ENCODE measurements around the gene NOXO1. TPM values are rescaled to one million over a fixed set of nuclear protein-coding genes. Genes with fewer than 3 reads are reported as not detected.
A peak's percentile ranks its signal among the peaks of the same experiment; 100 is the strongest.

NOXO1 gene
- total RNA-seq, 1 donor from 2014 or later = 0.39 TPM

DNA sequence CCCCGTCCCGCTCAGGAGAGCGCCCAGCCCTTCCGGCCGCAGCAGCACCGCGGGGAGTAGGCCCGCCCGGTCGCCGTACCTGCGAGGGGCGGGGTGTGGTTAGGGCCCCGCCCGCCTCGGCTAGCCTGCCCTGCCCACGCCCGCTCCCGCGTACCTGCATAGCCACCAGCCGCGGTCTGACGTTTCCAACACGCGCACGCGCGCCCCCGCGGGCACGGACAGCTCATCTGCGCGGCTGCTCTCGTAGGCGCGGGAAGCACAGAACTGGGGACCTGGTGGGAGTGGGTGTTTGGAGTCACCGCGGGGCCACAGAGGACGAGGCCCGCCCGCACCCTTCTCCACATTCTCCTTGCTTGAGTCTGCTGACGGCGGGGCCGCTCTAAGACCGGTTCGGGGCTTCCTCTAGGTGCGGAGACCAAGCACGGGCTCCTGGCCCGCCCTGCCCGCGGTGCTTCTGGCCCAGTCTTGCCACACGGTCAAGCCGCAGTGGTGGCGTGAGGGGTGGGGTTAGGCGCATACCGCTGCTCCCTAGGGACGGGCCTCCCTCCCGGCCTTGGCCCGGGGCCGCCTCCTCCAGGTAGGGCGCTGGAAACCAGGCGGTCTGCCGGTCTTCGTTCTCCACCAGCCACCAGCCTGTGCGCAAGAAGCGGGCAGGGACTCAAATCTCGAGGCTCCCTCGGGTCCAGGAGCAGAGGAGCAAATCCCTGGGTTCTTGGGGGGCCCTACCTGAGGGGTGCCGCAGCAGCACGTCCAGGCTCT is 1.8 kb downstream of the NOXO1 start:
- DNase-seq = no peak

DNA sequence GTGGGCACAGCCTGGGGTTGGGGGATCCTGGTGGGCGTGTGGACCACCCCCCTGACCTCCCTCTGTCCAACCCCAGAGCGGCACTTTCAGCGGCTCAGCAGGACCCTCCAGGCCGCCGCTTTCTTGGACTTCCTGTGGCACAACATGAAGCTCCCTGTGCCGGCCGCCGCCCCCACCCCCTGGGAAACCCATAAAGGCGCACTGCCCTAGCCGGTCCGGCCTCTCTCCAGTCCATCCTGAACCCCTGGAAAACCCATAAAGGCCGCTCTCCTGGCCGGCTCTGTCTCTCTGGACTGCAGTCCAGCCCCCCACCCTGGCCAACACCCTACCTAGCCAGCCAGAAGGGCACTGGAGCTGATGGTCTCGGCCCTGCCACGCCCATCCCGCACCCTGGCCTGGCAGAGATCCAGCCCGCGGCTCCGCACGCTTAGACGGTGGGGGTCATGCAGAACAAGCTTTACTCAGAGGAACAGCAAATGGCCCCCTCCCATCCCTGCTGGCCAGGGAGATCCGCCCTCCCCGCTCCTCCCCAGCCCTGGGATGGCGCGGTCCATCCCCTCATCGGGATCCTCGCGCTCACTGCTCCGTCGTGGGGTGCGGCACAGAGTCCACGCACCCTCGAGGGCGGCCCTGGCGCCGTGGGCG is 2.7 kb downstream of the NOXO1 start:
- DNase-seq = no peak

DNA sequence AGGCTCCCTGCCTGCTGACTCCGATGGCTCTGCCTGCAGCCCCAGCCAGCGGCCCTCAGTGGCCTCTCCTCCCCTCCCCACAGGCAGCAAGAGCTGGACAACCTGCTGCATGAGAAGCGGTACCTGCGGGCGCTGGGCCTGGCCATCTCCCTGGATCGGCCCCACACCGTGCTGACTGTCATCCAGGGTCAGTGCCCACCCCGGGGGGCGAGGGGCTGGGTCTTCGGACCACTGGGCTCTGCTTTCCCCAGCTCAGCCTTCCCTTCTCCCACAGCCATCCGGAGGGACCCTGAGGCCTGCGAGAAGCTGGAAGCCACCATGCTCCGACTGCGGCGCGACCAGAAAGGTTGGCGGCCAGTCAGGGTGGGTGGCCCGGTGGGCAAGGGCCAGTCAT is 3.4 kb downstream of the NOXO1 start:
- no peak for DNase-seq

DNA sequence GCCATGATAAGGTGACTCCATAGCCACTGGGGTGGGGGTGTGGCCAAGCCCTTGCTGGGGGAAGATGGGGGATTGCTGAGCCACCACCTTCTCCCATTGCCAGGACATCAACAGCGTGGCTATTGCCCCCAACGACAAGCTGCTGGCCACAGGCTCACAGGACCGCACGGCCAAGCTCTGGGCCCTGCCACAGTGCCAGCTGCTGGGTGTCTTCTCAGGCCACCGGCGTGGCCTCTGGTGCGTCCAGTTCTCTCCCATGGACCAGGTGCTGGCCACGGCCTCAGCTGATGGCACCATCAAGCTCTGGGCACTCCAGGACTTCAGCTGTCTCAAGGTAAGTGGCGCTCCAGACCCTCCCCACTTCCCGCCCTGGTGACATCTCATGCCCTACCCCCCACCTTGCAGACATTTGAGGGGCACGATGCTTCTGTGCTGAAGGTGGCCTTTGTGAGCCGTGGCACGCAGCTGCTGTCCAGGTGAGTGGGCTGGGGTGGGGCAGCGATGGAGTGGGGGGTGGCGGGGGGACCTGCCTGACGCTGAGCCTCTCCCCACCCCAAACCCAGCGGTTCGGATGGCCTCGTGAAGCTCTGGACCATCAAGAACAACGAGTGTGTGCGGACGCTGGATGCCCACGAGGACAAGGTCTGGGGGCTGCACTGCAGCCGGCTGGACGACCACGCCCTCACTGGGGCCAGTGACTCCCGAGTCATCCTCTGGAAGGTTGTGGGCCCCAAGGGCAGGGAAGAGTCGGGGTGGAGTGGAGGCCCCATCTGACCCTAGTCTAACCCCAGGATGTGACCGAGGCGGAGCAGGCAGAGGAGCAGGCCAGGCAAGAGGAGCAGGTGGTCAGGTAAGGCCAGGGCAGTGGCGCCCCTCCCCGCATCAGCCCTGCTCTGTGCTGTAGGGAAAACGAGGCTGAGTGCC is 4.1 kb downstream of the NOXO1 start:
- no peak for DNase-seq

DNA sequence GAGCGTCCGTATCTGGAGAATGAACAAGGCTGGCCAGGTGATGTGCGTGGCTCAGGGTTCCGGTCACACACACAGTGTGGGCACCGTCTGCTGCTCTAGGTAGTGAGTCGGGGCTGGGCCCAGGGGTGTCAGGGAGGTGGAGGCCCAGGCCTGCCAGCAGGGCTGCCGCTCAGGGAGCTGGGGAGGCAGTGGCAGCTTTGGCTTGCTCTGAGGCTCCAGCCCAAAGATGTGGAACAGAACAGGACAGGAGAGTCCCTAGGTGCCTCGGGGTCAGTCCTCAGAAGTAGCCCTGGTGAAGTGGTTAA is 5.1 kb downstream of the NOXO1 start:
- no peak for DNase-seq

DNA sequence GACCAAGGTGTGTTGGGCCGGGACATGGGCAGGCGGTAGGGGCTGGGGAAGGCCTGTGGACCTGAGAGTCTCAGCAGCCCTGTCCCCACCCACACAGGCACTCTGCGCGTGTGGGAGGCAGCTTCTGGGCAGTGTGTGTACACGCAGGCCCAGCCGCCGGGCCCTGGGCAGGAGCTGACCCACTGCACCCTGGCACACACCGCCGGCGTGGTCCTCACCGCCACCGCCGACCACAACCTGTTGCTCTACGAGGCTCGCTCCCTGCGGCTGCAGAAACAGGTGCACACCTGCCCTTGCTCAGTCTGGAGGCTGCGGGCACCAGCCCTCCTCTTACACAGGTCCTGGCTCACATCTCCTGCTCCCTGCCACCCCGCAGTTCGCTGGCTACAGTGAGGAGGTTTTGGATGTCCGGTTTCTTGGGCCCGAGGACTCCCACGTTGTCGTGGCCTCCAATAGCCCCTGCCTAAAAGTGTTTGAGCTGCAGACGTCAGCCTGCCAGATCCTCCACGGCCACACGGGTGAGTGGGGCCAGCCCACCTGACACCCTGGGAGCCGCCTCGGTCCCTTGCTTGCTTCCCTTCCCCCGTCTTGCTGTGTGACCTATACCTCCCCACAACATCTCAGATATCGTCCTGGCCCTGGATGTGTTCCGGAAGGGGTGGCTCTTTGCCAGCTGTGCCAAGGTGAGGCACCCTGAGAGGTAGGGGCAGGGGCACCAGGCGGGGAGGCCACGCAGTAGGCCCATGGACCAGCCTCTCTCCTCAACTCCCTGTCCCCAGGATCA is 5.6 kb downstream of the NOXO1 start:
- DNase-seq = no peak

DNA sequence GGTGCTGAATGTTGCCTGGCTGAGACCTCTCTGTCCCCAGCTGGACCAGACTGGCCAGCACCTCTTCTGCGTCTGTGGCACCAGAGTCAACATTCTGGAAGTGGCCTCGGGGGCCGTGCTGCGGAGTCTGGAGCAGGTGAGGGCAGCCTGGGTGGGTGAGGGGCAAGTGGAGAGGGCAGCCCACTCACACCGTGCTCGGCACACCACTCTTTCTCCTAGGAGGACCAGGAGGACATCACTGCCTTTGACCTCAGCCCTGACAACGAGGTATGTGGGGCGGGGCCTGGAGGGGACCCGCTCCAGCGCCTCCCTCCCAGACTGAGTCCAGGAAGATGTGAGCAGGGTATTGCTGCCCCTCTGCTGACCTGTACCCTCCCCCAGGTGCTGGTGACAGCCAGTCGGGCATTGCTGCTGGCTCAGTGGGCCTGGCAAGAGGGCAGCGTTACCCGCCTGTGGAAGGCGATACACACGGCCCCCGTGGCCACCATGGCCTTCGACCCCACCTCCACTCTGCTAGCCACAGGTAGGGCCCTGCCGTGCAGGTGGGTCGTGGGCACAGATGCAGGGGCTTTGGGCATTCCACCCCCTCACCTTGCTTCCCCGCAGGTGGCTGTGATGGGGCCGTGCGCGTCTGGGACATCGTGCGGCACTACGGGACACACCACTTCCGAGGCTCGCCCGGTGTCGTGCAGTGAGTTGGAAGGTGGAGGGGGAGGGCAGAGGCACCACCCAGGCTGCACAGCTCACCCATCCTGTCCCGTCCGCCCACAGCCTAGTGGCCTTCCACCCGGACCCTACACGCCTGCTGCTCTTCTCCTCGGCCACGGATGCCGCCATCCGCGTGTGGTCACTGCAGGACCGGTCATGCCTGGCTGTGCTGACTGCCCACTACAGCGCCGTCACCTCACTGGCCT is 6.9 kb downstream of the NOXO1 start:
- no peak for DNase-seq

DNA sequence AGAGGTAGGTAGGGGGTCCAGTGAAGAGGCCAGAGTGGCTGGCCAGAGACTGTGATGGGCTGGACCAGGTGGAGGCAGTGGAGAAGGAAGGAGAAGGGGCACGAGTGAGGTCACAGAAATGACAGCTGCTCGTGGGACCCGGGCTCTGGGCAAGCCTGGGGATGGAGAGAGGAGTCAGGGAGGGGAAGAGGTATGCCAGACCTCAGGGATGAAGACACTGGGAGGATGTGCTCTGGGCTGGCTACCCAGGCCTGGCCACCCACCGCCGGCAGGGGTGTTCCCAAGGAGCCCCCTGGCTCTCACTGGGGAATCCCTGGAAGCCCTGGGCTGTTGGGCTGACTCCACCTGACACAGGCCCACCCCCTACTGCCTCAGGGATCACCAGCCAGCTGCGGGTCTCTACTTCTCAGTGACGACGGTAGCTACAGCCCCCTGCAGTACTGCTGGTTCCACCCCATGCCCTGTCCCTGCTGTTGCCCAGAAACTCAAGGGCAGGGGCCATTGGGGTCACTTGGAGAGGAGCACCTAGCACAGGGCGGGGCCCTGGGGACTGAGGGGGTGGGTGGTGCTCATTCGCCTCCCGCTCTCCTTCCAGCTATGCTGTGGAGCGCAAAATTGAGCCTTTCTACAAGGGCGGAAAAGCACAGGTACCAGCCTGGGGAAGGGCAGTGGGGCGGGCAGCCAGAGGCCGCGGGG is 7.7 kb downstream of the NOXO1 start:
- no peak for DNase-seq

DNA sequence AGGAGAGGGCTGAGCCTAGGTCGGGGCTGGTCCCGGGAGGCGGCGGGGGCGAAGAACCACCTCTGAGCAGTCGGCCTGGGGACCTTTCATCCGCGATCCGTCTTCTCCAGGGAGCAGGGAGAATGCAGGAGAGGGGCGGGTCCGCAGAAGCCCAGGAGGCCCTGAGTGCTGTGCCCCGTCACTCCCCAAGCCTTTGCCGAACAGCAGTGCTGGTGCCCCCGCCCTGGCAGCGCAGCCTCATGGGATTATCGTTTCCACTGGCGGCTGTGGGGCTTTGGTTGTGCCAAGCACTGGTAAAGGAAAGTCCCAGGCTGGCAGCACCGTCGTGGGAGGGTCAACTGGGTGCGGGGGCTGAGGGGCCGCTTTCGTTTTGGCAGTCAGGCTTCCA is 8.8 kb downstream of the NOXO1 start:
- DNase-seq = no peak

DNA sequence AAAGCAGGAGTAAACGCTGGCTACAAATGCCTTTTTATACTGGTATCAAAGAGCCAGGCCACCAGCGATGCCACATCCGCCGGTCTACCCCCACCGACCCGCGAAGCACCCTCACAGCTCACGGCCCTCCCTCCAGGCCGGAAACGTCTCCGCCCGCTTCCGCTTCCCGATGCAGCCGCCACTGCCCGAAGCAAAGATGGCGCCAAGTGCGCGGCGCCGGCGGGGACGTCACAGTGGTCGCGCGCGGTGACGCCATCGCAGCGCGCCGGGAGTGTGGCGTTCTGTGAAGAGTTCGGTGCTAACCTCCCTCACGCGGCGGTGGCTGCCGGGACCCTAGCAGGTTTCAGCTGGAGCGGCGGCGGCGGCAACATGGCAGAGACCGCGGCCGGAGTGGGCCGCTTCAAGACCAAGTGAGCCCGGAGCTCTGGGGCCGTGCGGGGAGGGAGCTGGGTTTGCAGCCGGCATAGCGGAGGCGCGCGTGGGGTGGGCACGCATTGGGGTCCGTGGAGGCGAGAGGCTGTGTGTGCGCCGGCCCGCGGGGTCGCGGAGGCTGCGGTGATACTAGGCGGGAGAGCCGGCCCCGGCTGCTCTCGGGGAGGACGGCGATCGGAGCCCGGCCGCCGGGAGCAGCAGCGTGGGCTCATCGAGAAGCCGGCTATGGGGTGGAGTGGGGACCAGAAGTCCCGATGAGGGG is 9.3 kb downstream of the NOXO1 start, which contains the start of gene TBL3:
Gene TBL3, plus strand, starts transcription at position 258 of the 694 bp plus-strand sequence. Its CDS starts 112 bp downstream, at position 370.
- DNase-seq = peak; percentile 93

DNA sequence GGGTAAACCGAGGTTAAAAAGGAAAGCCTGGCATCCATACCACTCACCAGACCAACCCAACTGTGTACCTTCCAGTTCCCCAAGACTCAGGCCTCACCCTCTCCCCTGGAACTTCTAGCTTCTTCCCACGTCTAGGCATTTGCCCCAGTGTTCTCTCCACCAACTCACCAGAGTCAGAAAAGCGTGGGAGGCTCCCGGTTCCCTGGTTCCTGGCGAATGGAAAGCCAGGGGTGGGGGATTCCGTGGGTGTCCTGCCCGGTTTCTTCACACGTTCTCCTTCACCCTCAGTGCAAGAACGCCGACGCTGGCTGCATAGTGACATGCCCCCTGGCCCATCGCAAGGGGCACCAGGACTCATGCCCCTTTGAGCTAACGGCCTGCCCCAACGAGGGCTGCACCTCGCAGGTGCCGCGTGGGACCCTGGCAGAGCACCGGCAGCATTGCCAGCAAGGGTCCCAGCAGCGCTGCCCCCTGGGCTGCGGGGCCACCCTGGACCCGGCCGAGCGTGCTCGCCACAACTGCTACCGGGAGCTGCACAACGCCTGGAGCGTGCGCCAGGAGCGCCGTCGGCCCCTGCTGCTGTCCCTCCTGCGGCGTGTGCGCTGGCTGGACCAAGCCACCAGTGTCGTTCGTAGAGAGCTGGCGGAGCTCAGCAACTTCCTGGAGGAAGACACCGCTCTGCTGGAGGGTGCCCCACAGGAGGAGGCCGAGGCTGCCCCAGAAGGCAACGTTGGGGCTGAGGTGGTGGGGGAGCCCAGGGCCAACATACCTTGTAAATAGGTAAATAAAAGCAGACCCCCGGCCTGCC is 12.9 kb downstream of the NOXO1 start:
- DNase-seq = no peak

DNA sequence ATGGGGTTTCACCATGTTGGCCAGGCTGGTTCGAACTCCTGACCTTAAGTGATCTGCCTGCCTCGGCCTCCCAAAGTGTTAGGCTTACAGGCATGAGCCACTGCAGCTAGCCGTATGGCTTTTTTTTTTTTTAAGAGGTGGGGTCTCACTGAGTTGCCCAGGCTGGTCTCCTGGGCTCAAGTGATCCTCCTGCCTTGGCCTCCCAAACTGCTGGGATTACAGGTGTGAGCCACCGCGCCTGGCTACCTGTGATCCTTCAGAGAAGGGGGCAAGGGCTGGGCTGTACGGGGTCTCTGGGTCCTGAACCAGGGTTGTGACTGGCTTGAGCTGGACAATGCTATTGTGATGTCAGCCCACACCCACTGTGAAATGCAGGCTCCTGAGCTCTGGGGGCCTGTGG is 14.8 kb downstream of the NOXO1 start, which contains the start of gene RNF151:
Gene RNF151, plus strand, starts transcription at position 397 of the 400 bp plus-strand sequence. CDS start 26 bp downstream, outside the sequence.
- DNase-seq = no peak

DNA sequence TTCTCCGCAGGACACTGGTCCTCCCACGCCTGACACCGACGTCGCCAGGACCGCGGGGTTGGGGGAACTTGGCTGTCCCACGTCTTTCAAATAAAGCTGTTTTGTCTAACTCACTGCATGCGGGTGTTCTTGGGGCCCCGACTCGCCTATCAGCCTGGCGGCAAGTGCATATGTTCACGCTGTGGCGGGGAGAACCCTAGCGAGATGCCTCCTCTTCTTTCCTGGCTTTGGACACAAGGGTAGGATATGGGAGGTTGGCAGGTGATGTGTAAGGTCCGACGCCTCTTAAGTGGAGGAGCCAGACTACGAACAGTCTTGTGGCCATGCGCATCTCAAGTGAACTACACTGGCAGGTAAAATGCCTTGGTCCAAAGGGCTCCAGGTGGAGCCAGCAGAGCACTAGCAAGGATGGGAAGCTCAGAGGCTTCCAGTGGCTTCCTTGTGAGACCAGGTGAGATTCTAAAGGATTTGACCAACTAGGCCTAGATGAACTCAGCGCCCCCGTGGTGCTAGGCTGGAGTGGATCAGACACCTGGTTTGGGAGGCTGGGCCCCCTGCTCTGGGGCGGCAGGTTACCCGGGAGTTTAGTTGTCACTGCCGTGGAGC is 15.8 kb downstream of the NOXO1 start:
- DNase-seq = no peak

DNA sequence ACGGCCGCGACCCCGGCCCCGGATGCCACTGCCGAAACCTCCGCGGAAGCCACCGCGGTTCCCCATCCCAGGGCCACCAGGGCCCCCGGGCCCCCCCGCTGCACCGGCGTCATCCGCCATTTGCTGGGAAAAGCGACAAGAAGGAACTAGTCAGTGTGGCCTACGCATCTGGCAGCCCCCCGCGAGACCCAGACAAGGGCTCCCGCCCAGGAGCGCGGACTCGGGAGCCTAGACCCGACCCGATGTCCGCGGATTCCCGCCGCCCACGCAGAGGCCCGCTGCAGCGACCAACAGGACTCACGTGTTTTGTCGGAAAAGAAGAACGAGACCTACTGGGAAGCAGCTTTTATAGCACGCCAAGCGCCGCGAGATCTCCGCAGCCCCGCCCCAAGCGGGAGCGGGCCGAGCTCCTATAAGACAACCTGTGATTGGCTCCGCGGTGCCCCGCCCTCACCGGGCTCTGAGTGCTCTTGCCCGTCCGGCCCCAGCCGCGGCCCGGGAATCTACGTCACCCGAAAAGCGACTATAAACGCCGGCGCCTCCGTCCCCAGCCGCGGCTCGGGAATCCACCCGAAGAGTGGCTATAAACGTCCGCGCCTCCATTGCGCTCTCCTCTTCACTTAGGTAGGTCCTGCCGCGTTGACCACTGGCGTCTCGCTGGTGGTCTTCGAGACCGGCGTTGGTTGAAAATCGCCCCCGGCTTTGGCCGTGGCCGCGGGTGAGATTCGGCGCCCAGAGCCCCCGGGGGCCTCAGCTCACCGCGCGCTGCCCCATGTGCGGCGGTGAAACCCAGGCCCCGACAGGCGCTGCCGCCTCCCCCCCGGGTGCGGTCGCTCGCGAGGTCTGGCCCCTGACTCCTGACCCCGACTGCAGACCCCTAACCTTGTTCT is 16.5 kb downstream of the NOXO1 start, which contains the start of gene RPS2:
Gene RPS2, minus strand, starts transcription at position 321 of the 890 bp plus-strand sequence. Its CDS starts 201 bp downstream, at position 120.
- DNase-seq = peak; percentile 98

DNA sequence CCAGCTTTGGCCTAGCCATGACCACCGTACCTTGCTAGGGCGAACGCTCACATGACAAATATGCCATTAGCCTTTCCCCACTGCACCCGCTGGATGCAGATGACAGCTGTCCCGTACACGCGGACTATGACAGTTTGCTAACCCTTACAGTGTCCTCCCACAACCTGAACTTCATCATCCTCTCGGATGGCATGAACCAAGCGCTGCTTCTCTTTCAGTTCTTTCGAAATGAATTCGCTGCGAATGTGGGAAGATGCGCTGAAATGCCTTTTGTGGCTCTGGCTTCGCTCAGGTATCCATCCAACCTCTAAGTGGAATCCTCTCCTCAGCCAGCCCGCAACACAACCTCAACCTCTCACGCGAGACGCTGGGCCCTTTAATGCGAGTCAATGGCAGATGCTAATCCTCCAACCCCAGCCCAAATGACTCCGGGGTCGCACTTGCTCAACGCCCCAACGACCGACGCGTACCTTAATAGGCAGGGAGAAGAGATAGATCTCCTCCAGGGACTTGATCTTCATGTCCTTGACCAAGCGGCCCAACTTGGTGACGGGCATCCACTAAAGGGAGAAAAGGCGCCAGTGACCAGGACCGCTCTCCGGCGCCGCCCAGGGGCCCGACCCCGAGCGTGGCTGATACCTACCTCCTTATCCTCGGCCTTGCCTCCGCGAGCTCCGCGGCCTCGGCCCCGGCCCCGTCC is 17.3 kb downstream of the NOXO1 start:
- no peak for DNase-seq

Data from skin of body (tissue), 2 donors.